ENCODE results near the gene APOBEC3F.

- TF ChIP-seq EZH2 (IDR thresholded peaks at IDR 0.05) (no peak), POLR2AphosphoS5 (IDR thresholded peaks at IDR 0.05; ENCODE audit: borderline replicate concordance, low read depth, low read length) (no peak)
These were observed 44.0 kb downstream of the APOBEC3F start for GRCh38 chr22:39084666-39085065.
